Endothelial cell of umbilical vein (primary cell): ENCODE measurements around the gene FHIP2A. TPM values are rescaled to one million over a fixed set of nuclear protein-coding genes. Genes with fewer than 3 reads are reported as not detected.

Source experiments
- BruUV-seq: library from RNA; stranded (reverse); fragments of 400-500 nt; replicated peaks from 2 replicates; lab custom pipeline; 2021; lab: Mats Ljungman, UMichigan
- CTCF ChIA-PET: fragments of 300-600, 350-600 bp; sonication (Branson Sonifier 250); formaldehyde crosslinking; loops from one replicate; lab custom pipeline; 2021; ENCODE audit warnings: antibody characterized with exemption, inconsistent platforms; lab: Charles Lee
- POLR2A ChIA-PET: fragments of 300-600, 350-600 bp; sonication (Branson Sonifier 250); formaldehyde crosslinking; loops from one replicate; lab custom pipeline; 2021; ENCODE audit warnings: antibody characterized with exemption, inconsistent platforms; lab: Charles Lee
- DNase-seq: peaks from one replicate; pipeline ENCODE4 v3.0.0-alpha.2; 2011; ENCODE audit warnings: low read depth, low spot score
- FAIRE-seq: peaks from 2 replicates; lab custom pipeline; 2011; peaks lifted over from hg19 to GRCh38; lab: Jason Lieb, UNC
- H2AFZ ChIP-seq: 2 replicates; pipeline ENCODE4 v1.6.0; 2012; ENCODE audit warnings: low read depth, low read length, control low read depth, inconsistent platforms
- H3K27ac ChIP-seq: 2 replicates; pipeline ENCODE4 v1.5.1; 2011; ENCODE audit warnings: low read depth, mild to moderate bottlenecking, control low read depth, low read length, moderate library complexity; ENCODE audit not compliant: insufficient read depth
- H3K27me3 ChIP-seq, 2 experiments: 2 replicates each; pipeline versions ENCODE4 v1.6.0 to v1.6.1; 2011; ENCODE audit warnings: low read length in 2 of 2, mixed read lengths in 1 of 2; ENCODE audit not compliant: control insufficient read depth in 2 of 2, insufficient read depth in 2 of 2
- H3K36me3 ChIP-seq, 2 experiments: 2 replicates in 1 of 2; 3 replicates in 1 of 2; pipeline ENCODE4 v1.5.1; 2011; ENCODE audit warnings: low read length in 2 of 2, mild to moderate bottlenecking in 1 of 2, moderate library complexity in 1 of 2; ENCODE audit not compliant: control insufficient read depth in 2 of 2, insufficient read depth in 2 of 2; ENCODE audit errors: extremely low read depth in 1 of 2
- H3K4me1 ChIP-seq: 3 replicates; pipeline ENCODE4 v1.5.1; 2011; ENCODE audit warnings: mild to moderate bottlenecking, low read length; ENCODE audit not compliant: control insufficient read depth, insufficient read depth; ENCODE audit errors: extremely low read depth
- H3K4me2 ChIP-seq: 2 replicates; pipeline ENCODE4 v1.6.1; 2011; ENCODE audit warnings: low read length, control low read depth, mixed read lengths; ENCODE audit not compliant: insufficient read depth
- H3K4me3 ChIP-seq, 3 experiments: fragments of 200-600 bp in 1 of 3; sonication (generic), shearing (Covaris generic) in 1 of 3; replicated peaks in 1 of 3; 2 replicates each; pipeline ENCODE4 v1.5.1; 2011 to 2016; ENCODE audit warnings: control low read depth in 3 of 3, low read length in 3 of 3, mild to moderate bottlenecking in 2 of 3, inconsistent platforms in 1 of 3, low read depth in 1 of 3, moderate library complexity in 1 of 3; ENCODE audit not compliant: insufficient read depth in 1 of 3
- H3K79me2 ChIP-seq: 2 replicates; pipeline ENCODE4 v1.6.0; 2012; ENCODE audit warnings: low read length, inconsistent platforms; ENCODE audit not compliant: control insufficient read depth, insufficient read depth
- H3K9ac ChIP-seq: replicated peaks from 2 replicates; pipeline ENCODE3; 2011; ENCODE audit warnings: low read length, control low read depth; ENCODE audit not compliant: insufficient read depth; ENCODE audit errors: extremely low read depth
- H3K9me1 ChIP-seq: replicated peaks from 3 replicates; pipeline ENCODE4 v1.6.0; 2011; ENCODE audit warnings: mild to moderate bottlenecking, low read length; ENCODE audit not compliant: control insufficient read depth, insufficient read depth; ENCODE audit errors: extremely low read depth
- H3K9me3 ChIP-seq: replicated peaks from 2 replicates; pipeline ENCODE4 v1.5.1; 2012; ENCODE audit warnings: low read length, inconsistent platforms; ENCODE audit not compliant: control insufficient read depth, insufficient read depth
- H4K20me1 ChIP-seq: replicated peaks from 2 replicates; pipeline ENCODE3; 2011; ENCODE audit warnings: mild to moderate bottlenecking, low read length; ENCODE audit not compliant: control insufficient read depth, insufficient read depth; ENCODE audit errors: extremely low read depth
- EZH2 ChIP-seq: IDR thresholded peaks from 2 replicates; pipeline ENCODE4 v1.6.1; 2012; ENCODE audit warnings: borderline replicate concordance, low read depth, mild to moderate bottlenecking, moderate library complexity, low read length, inconsistent platforms; ENCODE audit not compliant: severe bottlenecking
- FOS ChIP-seq: IDR thresholded peaks from 2 replicates; pipeline ENCODE4 v1.6.1; 2011; ENCODE audit warnings: mild to moderate bottlenecking, low read length, moderate library complexity, borderline replicate concordance; ENCODE audit not compliant: insufficient read depth
- JUN ChIP-seq: IDR thresholded peaks from 2 replicates; pipeline ENCODE4 v1.6.1; 2011; ENCODE audit warnings: borderline replicate concordance, low read depth; ENCODE audit not compliant: insufficient read length, insufficient read depth
- MAX ChIP-seq: IDR thresholded peaks from 2 replicates; pipeline ENCODE4 v1.6.1; 2011; ENCODE audit not compliant: insufficient read depth, insufficient read length
- POLR2AphosphoS5 ChIP-seq: IDR thresholded peaks from 2 replicates; pipeline ENCODE4 v1.6.1; 2012; ENCODE audit warnings: low read depth, mild to moderate bottlenecking, control low read depth, low read length, moderate library complexity; ENCODE audit not compliant: insufficient read depth
- dilution Hi-C: fragments of 300-500 bp; cut with MboI; formaldehyde crosslinking; loops from one replicate; pipeline ENCODE4 v1.15.0; 2019; ENCODE audit warnings: low sequenced_read_pairs; ENCODE audit not compliant: extremely low pct_ligation_motif_present
- intact Hi-C: fragments of 100-400 bp; cut with micrococcal nuclease; formaldehyde crosslinking; loops from one replicate; pipeline ENCODE4 v1.10.0; 2022
- polyA plus RNA-seq, 4 experiments: library from polyadenylated mRNA; depleted of rRNA in 3 of 4; stranded (reverse) in 3 of 4; unstranded in 1 of 4; fragments of >200 nt; gene quantifications; 2 replicates each; pipeline versions ENCODE4 v1.2.1 to v1.2.3, GENCODE V29; 2011 to 2012; ENCODE audit warnings: missing spikeins in 1 of 4
- total RNA-seq: library from RNA; stranded (reverse); gene quantifications from 2 replicates; pipeline ENCODE4 v1.2.3, GENCODE V29; 2021

Gene FHIP2A
- total and polyA plus RNA-seq, 2 donors (not counting 3 experiments of a cell fraction or from before 2014, with no cell fraction given), result 13.3 to 39.6 TPM

DNA sequence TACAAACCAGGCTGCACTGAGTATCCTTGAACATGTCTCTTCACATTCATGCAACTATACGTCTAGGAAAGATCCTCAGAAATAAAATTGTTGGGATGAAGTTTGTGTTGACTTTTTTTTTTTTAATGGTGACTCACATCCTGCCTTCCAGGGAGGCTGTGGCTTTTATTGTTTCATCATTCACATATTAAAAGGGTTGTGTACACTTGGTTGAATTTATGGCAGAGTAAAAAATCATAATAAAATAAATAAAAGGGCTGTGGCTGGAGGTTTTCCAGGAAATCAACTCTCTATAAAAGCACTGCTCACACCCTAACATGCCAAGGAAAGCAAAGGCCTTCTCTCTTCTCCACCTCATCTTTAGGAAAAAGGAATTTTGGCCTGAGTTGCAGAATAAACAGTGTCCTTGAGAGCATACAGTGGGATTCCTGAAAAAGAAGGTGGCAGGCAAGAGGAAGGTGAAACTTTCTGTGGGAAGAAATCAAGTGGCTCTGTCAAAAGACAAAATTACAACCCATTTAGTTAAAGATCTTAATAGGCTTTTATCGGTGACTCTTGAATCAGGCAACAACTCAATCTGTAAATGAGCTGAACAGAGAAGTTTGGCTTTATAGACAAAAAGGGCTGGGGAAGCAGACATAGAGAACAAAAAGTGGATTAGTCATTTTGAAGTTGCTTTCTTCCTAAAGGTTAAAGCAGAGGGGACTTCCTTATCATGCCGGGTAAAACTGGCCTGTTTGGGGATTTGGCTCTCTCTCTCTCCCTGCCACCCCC is 41.6 kb upstream of the FHIP2A start:
- H3K4me2 ChIP-seq, result peak overlapping the region; percentile 33
- DNase-seq (peak; percentile 97), FAIRE-seq (peak; percentile 93)
- ChIA-PET CTCF (interaction anchor here (1.0 to 1.3 kb wide), 6 partner anchors 42 to 308 kb away, joined by 3 to 9 read pairs (median 4); partner anchors contain the start of gene FHIP2A), POLR2A (no interaction called here)
- peak overlapping the region; percentile 41 for H3K9ac ChIP-seq
- H3K9me1 ChIP-seq, result no peaks in the 10 kb centered on the region
- no peaks in the 10 kb centered on the region for H3K27me3 ChIP-seq
- no peaks in the 10 kb centered on the region for H3K36me3 ChIP-seq
- peaks cover 21% of the 10 kb centered on the region for H3K4me1 ChIP-seq
- H3K4me3 ChIP-seq, result no peak overlapping the region
- H2AFZ ChIP-seq, result peak overlapping the region; percentile 81
- H3K79me2 ChIP-seq, result no peaks in the 10 kb centered on the region
- no peaks in the 10 kb centered on the region for H3K9me3 ChIP-seq
- H4K20me1 ChIP-seq, result no peaks in the 10 kb centered on the region
- dilution Hi-C loops, result loop anchor here (25.0 kb wide), 1 partner anchor 218 kb away; no protein-coding TSS in a partner anchor
- intact Hi-C loops, result loop anchor here (1.0 to 5.0 kb wide), 4 partner anchors 11 to 148 kb away; no protein-coding TSS in a partner anchor
- no TSS peak for BruUV-seq
- peak overlapping the region; percentile 91 for H3K27ac ChIP-seq
- no peak for TF ChIP-seq EZH2
- peak; percentile 95 for TF ChIP-seq JUN
- TF ChIP-seq POLR2AphosphoS5, result peak; percentile 9
- peak; percentile 80 for TF ChIP-seq FOS
- TF ChIP-seq MAX, result no peak
